Astrocyte of the spinal cord (primary cell): ENCODE data around the gene EFHD2.
"Not testable (repeated sequence)": the region's sequence is repeated elsewhere in the genome, so short reads cannot be mapped to it uniquely, and the experiment has no call there.

Experiments
- DNase-seq: peaks from one replicate; pipeline ENCODE4 v3.0.0; 2011; ENCODE audit warnings: low read depth, low spot score
- H3K4me3 ChIP-seq: 2 replicates; pipeline ENCODE4 v1.5.1; 2011; ENCODE audit warnings: low read depth, mild to moderate bottlenecking, low read length, moderate library complexity
- in situ Hi-C: cut with HindIII; loops from 2 replicates; pipeline ENCODE4 v1.10.0; 2017; ENCODE audit warnings: low sequenced_read_pairs
- TF ChIP-seq, protein P1 (sequence below): IDR thresholded peaks from 2 replicates; pipeline ENCODE4 v1.5.1; 2012; ENCODE audit warnings: low read depth, mild to moderate bottlenecking, low read length, inconsistent platforms

Gene EFHD2

DNA sequence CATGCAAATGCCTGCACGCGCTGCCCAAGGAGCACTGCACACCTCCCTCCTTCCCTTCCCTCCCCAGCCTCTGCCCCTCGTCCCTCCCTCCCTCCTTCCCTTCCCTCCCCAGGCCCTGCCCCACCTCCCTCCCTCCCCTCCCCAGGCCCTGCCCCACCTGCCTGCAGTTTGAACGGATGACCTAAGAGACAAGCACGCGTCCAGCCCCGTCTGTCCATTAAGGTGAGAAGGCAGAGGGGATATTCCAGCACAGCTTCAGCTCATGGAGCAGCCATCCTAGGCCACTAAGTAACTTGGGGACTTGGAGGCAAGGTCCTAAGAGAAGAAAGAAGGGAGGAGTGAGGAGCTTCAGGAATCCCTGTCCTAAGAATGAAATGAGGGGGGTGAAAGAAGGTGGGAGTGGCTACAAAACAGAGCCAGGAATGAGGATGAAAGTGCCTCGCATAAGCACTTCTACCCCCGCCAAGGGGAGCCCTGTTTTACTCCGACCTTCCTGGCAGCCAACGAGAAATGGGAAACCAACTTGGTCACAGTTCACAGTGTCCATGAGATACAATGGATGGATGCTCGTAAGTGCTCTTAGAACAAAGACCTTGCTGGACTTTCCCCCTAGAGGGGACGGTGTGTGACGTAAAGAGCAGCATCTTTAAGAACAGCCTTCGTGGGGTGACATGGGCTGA is 21.3 kb upstream of the EFHD2 start:
- H3K4me3 ChIP-seq: no peak overlapping the region
- in situ Hi-C loops: no loop called here
- TF ChIP-seq, protein P1, sequence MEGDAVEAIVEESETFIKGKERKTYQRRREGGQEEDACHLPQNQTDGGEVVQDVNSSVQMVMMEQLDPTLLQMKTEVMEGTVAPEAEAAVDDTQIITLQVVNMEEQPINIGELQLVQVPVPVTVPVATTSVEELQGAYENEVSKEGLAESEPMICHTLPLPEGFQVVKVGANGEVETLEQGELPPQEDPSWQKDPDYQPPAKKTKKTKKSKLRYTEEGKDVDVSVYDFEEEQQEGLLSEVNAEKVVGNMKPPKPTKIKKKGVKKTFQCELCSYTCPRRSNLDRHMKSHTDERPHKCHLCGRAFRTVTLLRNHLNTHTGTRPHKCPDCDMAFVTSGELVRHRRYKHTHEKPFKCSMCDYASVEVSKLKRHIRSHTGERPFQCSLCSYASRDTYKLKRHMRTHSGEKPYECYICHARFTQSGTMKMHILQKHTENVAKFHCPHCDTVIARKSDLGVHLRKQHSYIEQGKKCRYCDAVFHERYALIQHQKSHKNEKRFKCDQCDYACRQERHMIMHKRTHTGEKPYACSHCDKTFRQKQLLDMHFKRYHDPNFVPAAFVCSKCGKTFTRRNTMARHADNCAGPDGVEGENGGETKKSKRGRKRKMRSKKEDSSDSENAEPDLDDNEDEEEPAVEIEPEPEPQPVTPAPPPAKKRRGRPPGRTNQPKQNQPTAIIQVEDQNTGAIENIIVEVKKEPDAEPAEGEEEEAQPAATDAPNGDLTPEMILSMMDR: no peak
- no peak for DNase-seq

DNA sequence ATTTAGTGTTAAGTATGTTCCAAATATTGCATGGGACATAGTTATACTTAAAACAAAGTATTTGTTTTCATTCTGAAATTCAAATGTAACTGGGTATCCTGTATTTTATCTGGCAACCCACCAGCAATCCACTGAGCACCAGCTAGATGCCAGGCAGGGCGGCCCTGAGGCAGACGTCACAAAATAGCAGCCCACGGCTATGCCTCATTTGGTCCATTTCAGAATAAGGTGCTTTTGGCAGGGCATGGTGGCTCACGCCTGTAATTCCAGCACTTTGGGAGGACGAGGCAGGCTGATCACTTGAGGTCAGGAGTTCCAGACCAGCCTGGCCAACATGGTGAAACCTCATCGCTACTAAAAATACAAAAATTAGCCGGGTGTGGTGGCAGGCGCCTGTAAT is 19.9 kb upstream of the EFHD2 start:
- in situ Hi-C loops, DNase-seq, H3K4me3 ChIP-seq: not testable (repeated sequence)

- H3K4me3 ChIP-seq: no peak overlapping the region
- TF ChIP-seq, protein P1: no peak
- no peak for DNase-seq
- in situ Hi-C loops: no loop called here
These were observed 19.0 kb upstream of the EFHD2 start for GRCh38 chr1:15390667-15391066.

DNA sequence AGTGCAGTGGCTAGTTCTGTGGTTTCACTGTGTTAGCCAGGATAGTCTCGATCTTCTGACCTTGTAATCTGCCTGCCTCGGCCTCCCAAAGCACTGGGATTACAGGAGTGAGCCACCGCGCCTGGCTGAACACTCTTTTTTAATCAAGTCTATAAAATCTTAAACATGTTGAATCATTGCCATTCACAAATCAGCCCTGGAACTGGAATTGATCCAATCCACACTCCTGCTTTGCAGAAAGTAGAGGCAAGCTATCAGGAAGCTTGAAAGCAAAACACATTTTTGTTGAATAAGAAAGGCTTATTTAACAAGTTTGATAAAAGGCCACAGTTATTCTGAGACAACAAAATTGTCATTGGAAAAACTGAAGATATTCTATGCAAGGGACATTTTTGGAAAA is 18.3 kb upstream of the EFHD2 start:
- no peak for DNase-seq
- in situ Hi-C loops: no loop called here
- TF ChIP-seq, protein P1: no peak
- H3K4me3 ChIP-seq: no peak overlapping the region

DNA sequence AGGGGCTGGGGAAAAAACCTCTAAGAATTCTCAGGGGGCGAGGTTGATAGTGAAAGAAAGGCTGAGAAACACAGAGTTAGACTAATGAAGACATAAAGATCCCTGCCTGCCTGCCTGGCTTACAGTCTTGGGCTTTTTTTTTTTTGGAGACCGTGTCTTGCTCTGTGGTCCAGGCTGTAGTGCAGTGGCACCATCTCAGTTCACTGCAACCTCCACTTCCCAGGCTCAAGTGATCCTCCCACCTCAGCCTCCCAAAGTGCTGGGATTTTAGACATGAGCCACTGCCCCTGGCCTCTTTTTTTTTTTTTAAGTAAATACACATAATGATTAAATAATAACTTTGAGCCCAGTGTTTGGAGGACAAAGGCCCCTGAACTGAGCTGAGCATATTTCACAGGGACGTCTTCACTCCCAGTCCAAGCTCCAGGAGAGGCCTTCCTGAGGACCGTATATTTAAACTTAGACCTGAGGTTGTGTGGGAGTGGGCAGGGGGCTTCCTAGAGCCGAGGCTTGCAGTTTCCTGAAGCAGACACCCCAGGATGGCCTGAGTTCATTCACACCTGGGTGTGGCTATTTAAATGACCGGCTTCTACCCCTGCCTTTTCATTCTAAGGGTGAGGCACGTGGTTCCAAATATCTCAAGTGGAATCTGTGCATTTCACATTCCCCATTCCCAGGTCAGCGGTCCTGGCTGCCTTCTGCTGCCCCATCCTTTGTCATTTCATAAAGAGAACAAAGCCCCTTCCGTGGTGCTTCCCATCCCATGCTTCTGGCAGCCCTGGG is 16.0 kb upstream of the EFHD2 start:
- H3K4me3 ChIP-seq: no peak overlapping the region
- TF ChIP-seq, protein P1: no peak
- no peak for DNase-seq
- in situ Hi-C loops: no loop called here

DNA sequence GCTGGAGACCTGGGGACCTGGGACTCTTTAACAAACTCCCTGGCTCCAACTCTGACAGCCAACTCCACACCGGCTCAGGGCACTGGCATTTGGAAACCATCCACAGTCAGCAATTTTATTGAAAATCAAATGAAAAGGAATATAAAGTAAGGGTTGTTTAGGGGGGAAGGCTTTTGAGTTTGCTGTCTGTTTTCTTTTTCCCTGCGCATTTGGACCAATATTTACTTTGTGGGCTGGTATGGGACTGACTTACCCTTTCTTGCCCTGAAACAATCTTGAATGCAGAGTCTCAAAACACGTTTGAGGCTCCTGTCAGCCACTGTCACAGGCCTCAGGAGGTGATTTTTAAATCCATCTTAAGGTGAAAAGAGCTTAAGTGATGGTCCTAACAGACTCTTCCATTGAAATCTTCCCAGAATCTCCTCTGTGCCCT is 15.4 kb upstream of the EFHD2 start:
- no peak overlapping the region for H3K4me3 ChIP-seq
- in situ Hi-C loops: no loop called here
- TF ChIP-seq, protein P1: no peak
- DNase-seq: no peak

DNA sequence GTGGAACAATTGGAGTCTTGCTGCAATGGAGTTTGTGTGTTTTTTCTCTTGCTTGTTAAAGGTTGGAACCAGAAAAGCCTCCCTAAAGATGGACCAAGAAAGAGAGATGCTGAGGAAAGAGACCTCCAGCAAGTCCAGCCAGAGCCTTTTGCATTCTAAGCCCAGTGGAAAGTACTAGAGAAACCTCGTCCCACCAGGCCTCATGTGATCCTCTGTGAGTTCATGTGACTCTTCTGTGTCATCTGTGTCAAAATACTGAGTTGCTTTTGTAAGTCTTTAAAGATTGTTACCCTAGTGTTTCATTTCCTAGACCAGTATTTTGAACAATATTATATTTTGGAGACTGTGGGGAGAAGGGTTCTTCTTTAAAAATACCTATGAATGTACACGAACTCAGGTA is 12.5 kb upstream of the EFHD2 start:
- no peak overlapping the region for H3K4me3 ChIP-seq
- in situ Hi-C loops: no loop called here
- no peak for DNase-seq
- TF ChIP-seq, protein P1: no peak
